Pancreas (tissue), 10 donors: Measurements from ENCODE around the gene NDUFS3. TPM values are rescaled to one million over a fixed set of nuclear protein-coding genes. Genes with fewer than 3 reads are reported as not detected.
"Not testable (repeated sequence)": the region's sequence is repeated elsewhere in the genome, so short reads cannot be mapped to it uniquely, and the experiment has no call there.

Experiments
- ATAC-seq, 4 donors: fragments of 200-7000 bp; cut with Tn5 transposase; one replicate each; pipeline versions ENCODE4 v1.8.0 to v1.9.1; 2020; ENCODE audit warnings: mild to moderate bottlenecking in 4 of 4, moderate library complexity in 4 of 4
- DNase-seq, 6 donors: peaks; one replicate each; pipeline ENCODE4 v3.0.0-alpha.2; 2020
- FAIRE-seq: peaks from 2 replicates; lab custom pipeline; 2012; peaks lifted over from hg19 to GRCh38; lab: Jason Lieb, UNC
- H3K27ac ChIP-seq, 4 donors: fragments of 200-600 bp; sonication (generic); 1 replicate in 3 of 4; 2 replicates in 1 of 4; pipeline versions ENCODE4 v1.5.0 to v1.8.0; 2020
- H3K27me3 ChIP-seq, 4 donors: fragments of 200-600 bp; one replicate each; pipeline ENCODE4 v1.8.0; 2021
- H3K36me3 ChIP-seq, 3 donors: fragments of 200-600 bp; sonication (generic) in 1 of 3; one replicate each; pipeline versions ENCODE4 v1.5.0 to v1.8.0; 2020 to 2021
- H3K4me1 ChIP-seq, 3 donors: fragments of 200-600 bp; one replicate each; pipeline ENCODE4 v1.8.0; 2021
- H3K4me3 ChIP-seq, 4 donors: fragments of 200-600 bp; sonication (generic) in 2 of 4; one replicate each; pipeline versions ENCODE4 v1.5.0 to v1.8.0; 2020 to 2021
- H3K9me3 ChIP-seq, 4 donors: fragments of 200-600 bp; one replicate each; pipeline ENCODE4 v1.8.0; 2021
- WGBS, 2 donors: extraction: QIAGEN DNeasy Blood & Tissue Kit; methylation state at CpG; one replicate each; pipeline ENCODE4 v1.1.7; 2013; 5-methylcytosine and 5-hydroxymethylcytosine counted together
- intact Hi-C, 3 donors: fragments of 100-400 bp; cut with DNase I; formaldehyde crosslinking; loops; one replicate each; pipeline versions ENCODE4 v1.11.1 to v1.14.2; 2022
- polyA plus RNA-seq, 2 donors: library from polyadenylated mRNA; stranded (reverse); fragments of 200-250 nt; gene quantifications; one replicate each; pipeline ENCODE4 v1.2.3, GENCODE V29; 2013
- total RNA-seq, 6 donors: library from RNA; stranded (reverse); fragmentation: NEBNext Ultra II Directional in 4 of 6; extraction: Animal tissue kit (Norgen Biotek cat#: 25700) in 4 of 6; gene quantifications; one replicate each; pipeline versions ENCODE4 v1.2.1 to v1.2.4, GENCODE V29; 2021 to 2023
- TF ChIP-seq, protein P1 (sequence below), 4 donors: fragments of 200-600 bp; sonication (generic) in 3 of 4; IDR thresholded peaks; one replicate each; pipeline versions ENCODE4 v1.5.0 to v1.8.0; 2021; ENCODE audit warnings: antibody characterized with exemption in 4 of 4
- donor health status: healthy with polysubstance abuse.
- donor health status: DM: no; HTN: no; CAD: no; lungs with moderate emphysema.
- donor health status: DM: no; HTN: no; CAD: no.
- donor health status: control.
- donor health status: control.
- donor health status: Bipolar disorder and iron deficiency.
- donor health status: DM: yes; HTN: yes; CAD: no.
- donor health status: DM: no; HTN: no; CAD: no.
- donor health status: DM: no; HTN: no; CAD: no.
- donor health status: DM: yes; HTN: yes; CAD: no.

The NDUFS3 gene
- total and polyA plus RNA-seq, 8 donors = 28.8 to 113 (median 39.2) TPM

DNA sequence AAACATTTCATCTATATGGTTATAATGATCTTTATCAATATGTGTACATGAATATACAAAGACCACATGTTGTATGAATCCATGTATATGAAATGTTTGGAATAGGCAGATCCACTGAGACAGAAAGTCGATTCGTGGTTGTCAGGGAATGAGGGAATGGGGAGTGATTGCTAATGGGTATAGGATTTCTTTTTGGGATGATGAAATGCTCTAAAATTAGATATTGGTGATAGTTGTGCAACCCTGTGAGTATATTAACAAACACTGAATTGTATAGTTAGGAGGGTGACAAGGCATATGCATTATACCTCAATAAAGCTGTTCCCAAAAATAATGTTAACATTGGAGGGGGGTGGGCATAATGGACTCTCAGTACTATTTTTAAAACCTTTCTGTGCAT lies 18.4 kb upstream of the NDUFS3 start:
- Histone ChIP-seq H3K27me3 (no peaks in the 10 kb centered on the region), H3K27ac (no peak overlapping the region), H3K36me3 (no peaks in the 10 kb centered on the region), H3K4me1 (no peaks in the 10 kb centered on the region), H3K9me3 (no peaks in the 10 kb centered on the region), H3K4me3 (no peak overlapping the region)
- ATAC-seq (no peak), FAIRE-seq (no peak), DNase-seq (no peak)
- intact Hi-C loops = no loop called here
- WGBS, 2 donors = 85 to 88% methylated on average over 2 of the region's 2 CpGs
- TF ChIP-seq, protein P1, sequence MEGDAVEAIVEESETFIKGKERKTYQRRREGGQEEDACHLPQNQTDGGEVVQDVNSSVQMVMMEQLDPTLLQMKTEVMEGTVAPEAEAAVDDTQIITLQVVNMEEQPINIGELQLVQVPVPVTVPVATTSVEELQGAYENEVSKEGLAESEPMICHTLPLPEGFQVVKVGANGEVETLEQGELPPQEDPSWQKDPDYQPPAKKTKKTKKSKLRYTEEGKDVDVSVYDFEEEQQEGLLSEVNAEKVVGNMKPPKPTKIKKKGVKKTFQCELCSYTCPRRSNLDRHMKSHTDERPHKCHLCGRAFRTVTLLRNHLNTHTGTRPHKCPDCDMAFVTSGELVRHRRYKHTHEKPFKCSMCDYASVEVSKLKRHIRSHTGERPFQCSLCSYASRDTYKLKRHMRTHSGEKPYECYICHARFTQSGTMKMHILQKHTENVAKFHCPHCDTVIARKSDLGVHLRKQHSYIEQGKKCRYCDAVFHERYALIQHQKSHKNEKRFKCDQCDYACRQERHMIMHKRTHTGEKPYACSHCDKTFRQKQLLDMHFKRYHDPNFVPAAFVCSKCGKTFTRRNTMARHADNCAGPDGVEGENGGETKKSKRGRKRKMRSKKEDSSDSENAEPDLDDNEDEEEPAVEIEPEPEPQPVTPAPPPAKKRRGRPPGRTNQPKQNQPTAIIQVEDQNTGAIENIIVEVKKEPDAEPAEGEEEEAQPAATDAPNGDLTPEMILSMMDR (IDR thresholded peaks at IDR 0.05) = no peak

DNA sequence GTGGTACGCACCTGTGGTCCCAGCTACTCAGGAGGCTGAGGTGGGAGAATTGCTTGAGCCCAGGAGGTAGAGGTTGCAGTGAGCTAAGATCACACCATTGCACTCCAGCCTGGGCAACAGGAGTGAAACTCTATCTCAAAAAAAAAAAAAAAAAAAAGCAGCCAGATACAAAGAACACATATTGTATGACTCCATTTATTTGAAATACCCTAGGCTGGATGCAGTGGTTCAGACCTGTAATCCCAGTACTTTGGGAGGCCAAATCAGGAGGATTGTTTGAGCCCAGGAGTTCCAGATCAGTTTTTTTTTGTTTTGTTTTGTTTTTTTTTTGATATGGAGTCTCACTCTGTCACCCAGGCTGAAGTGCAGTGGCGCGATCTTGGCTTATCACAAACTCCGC lies 16.5 kb upstream of the NDUFS3 start:
- FAIRE-seq, H3K9me3 ChIP-seq, H3K36me3 ChIP-seq, intact Hi-C loops, DNase-seq, H3K4me1 ChIP-seq, H3K27me3 ChIP-seq, ATAC-seq, H3K27ac ChIP-seq, H3K4me3 ChIP-seq: not testable (repeated sequence)
- WGBS, 2 donors = 71 to 73% methylated on average over 4 of the region's 4 CpGs

DNA sequence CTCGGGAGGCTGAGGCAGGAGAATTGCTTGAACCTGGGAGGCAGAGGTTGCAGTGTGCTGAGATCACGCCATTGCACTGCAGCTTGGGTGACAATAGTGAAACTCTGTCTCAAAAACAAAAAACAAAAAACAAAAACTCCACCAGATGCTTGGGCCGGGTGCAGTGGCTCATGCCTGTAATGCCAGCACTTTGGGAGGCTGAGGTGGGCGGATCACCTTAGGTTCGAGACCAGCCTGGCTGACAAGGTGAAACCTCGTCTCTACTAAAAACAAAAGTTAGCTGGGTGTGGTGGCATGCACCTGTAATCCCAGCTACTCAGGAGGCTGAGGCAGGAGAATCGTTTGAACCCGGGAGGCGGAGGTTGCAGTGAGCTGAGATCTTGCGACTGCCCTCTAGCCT lies 14.5 kb upstream of the NDUFS3 start:
- H3K27ac ChIP-seq, H3K4me3 ChIP-seq, FAIRE-seq, ATAC-seq, H3K9me3 ChIP-seq, H3K4me1 ChIP-seq, intact Hi-C loops, DNase-seq, H3K36me3 ChIP-seq, H3K27me3 ChIP-seq: not testable (repeated sequence)
- WGBS, 2 donors = 94 to 95% methylated on average over 10 of the region's 10 CpGs

DNA sequence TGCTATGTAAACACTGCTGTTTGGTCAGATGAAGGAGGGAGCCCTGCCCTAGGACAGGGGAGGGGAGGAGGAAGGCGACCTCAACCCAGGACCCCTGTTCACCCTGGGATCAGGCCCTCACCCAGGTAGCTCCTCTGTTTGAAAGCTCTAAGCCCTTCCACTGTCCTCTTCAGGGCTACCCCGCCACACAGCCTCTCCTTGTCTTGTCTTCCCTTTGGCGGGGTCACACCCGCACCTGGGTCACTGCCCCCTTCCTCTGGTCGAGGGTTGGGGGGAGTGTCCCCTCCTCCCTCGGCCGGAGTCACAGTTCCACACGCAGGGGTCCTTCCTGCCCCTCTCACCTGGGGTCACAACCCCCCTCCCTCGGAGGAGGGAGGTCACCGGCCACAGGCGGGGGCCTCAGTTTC lies 13.9 kb upstream of the NDUFS3 start:
- DNase-seq (peak in 1 of 6 donors; percentile 20), FAIRE-seq (no peak), ATAC-seq (peak; percentile 23 to 40 (median 30))
- peak overlapping the region; percentile 79 to 96 (median 90) for H3K4me3 ChIP-seq
- intact Hi-C loops = no loop called here
- TF ChIP-seq, protein P1 (IDR thresholded peaks at IDR 0.05) = no peak
- peaks cover 0 to 4% (median 0%) of the 10 kb centered on the region in 3 donors for H3K36me3 ChIP-seq
- H3K9me3 ChIP-seq = no peaks in the 10 kb centered on the region
- WGBS, 2 donors = 8 to 12% methylated on average over 10 to 11 of the region's 11 CpGs
- H3K27ac ChIP-seq = peak overlapping the region; percentile 44 to 62 (median 52)
- peaks cover 0 to 9% (median 5%) of the 10 kb centered on the region in 3 donors for H3K4me1 ChIP-seq
- no peaks in the 10 kb centered on the region for H3K27me3 ChIP-seq

DNA sequence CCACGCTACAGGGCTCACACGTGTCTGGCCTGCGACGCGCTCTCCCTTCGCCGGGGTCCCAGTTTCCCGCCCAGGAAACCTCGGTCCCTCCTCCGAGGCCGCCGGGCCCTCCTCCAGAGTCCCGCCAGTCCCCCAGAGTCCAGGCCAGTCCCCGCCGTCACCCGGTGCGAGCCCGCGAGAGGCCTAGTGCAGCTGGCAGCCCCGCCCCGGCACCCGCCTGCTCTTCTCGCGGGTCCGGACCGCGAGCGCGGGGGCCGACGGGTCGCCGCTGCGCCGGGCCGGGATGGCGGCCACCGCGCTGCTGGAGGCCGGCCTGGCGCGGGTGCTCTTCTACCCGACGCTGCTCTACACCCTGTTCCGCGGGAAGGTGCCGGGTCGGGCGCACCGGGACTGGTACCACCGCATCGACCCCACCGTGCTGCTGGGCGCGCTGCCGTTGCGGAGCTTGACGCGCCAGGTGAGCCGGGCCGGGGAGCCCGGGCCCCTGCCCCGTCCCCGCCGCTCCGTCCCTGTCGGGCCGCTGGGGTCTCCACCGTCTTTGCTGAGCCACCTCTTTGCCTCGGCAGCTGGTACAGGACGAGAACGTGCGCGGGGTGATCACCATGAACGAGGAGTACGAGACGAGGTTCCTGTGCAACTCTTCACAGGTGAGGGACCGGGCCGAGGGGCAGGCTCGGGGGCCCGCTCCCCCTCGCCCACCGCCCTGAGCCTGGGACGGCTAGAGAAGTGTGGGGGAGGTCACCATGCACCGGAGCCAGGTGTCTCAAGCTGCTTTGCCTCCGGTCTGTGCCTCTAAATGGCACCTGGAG lies 13.3 kb upstream of the NDUFS3 start, which contains the start of gene PTPMT1:
TSS of gene PTPMT1 (plus strand) at position 260 of the 809 bp plus-strand sequence. CDS start at position 284, 24 bp downstream.
- Histone ChIP-seq H3K9me3 (no peaks in the 10 kb centered on the region), H3K27me3 (no peaks in the 10 kb centered on the region), H3K36me3 (peaks cover 0 to 4% (median 0%) of the 10 kb centered on the region in 3 donors), H3K4me3 (peak within 1 kb of the TSS; percentile 79 to 96 (median 90)), H3K4me1 (peaks cover 0 to 9% (median 5%) of the 10 kb centered on the region in 3 donors), H3K27ac (peak within 1 kb of the TSS; percentile 44 to 62 (median 52))
- peak; percentile 67 to 90 (median 80) for DNase-seq
- 0% methylated on average over 66 to 86 of the region's 86 CpGs for WGBS, 2 donors
- intact Hi-C loops = no loop called here
- no peak for FAIRE-seq
- TF ChIP-seq, protein P1 (IDR thresholded peaks at IDR 0.05) = no peak
- ATAC-seq = peak; percentile 93 to 97 (median 96)
